ENCODE measurements around the gene UBTF.

GRCh38 chr17:44159519-44160210, 59.8 kb downstream of the UBTF start:
- TF ChIP-seq, protein P1, sequence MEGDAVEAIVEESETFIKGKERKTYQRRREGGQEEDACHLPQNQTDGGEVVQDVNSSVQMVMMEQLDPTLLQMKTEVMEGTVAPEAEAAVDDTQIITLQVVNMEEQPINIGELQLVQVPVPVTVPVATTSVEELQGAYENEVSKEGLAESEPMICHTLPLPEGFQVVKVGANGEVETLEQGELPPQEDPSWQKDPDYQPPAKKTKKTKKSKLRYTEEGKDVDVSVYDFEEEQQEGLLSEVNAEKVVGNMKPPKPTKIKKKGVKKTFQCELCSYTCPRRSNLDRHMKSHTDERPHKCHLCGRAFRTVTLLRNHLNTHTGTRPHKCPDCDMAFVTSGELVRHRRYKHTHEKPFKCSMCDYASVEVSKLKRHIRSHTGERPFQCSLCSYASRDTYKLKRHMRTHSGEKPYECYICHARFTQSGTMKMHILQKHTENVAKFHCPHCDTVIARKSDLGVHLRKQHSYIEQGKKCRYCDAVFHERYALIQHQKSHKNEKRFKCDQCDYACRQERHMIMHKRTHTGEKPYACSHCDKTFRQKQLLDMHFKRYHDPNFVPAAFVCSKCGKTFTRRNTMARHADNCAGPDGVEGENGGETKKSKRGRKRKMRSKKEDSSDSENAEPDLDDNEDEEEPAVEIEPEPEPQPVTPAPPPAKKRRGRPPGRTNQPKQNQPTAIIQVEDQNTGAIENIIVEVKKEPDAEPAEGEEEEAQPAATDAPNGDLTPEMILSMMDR (IDR thresholded peaks at IDR 0.05; ENCODE audit: low read length): no peak
- TF ChIP-seq EZH2 (optimal IDR thresholded peaks at IDR 0.05; ENCODE audit: low read depth, low read length) (no peak), EZH2phosphoT487 (IDR thresholded peaks at IDR 0.05; ENCODE audit: low read length) (no peak)

Data from MM.1S (cell line).